ENCODE measurements around the gene GPS1. TPM values are rescaled to one million over a fixed set of nuclear protein-coding genes. Genes with fewer than 3 reads are reported as not detected.

Gene GPS1
- total RNA-seq, 2 donors from 2014 or later = 54.6 to 62.7 TPM

DNA sequence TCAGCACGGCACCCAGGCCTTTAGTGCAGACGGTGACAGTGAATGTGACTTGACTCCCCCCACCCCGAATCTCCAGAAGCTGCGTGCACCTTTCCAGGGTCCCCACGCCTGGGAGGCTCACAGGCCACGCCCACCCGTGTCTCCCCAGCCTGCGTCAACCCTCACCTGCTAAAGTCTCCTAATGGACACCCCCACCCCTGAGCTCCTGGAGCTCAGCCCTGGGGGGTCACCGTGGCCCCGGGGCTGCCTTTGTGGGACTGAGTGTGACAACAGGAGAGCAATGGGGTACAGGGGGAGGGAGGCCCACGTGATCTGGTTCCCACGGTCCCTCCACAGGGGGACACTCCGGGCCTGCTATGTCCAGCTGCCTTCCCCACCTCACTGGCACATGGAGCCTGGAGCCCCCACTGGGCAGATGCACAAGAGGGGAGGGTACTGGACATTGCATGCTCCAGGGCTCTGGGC lies 53.8 kb downstream of the GPS1 start:
- DNase-seq (ENCODE audit: low spot score) = no peak
- intact Hi-C loops (cut with DNase I) = no loop called here

GRCh38 chr17:82105882-82106687 lies 54.4 kb downstream of the GPS1 start:
- intact Hi-C loops (cut with DNase I) = no loop called here

DNA sequence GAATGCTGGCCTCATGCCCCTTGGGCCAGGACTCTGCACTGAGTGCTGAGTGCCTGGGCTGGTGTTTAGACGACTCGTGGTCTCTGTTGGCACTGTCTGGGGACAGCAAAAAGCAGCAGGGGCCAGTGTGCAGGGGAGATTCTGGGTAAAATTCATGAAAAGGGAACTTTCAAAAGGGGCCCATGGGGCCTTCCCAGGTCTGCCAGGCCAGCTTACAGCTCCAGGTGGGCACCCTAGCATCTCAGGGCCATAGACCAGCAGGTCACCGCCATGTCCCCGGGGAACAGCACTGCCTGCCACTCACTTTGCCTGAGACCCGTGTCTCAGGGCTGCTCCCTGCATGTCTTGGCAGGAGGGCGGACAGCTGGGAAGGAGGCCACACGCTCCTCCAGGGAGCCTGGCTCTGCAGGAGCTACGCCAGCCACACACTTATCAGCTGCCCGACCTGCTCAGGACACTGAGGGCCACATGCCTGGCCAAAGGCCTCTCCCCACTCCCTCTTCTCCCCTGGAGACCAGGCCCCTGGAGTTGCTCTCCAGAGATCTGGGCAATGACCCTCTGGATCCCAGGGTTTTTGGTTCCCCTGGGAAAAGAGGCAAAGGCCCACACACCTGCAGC lies 55.1 kb downstream of the GPS1 start:
- intact Hi-C loops (cut with DNase I) = no loop called here
- no peak for DNase-seq (ENCODE audit: low spot score)

More at GRCh38 chr17:82105882-82106687, 54.4 kb downstream of the GPS1 start:
- no peak for DNase-seq (ENCODE audit: low spot score)

Other genes with a start within 250 kb of the GPS1 start
- not detected for gene GCGR, start 247.7 kb upstream of the GPS1 start, total RNA-seq
- gene MCRIP1, start 218.6 kb upstream of the GPS1 start, total RNA-seq = 100 to 1,000 TPM in 1 of 2 donors, 10 to 100 TPM in 1; 97.6 to 101 TPM
- gene PPP1R27, start 216.8 kb upstream of the GPS1 start, total RNA-seq = not detected
- 100 to 1,000 TPM; 339 to 482 TPM for gene P4HB, start 191.4 kb upstream of the GPS1 start, total RNA-seq
- gene ARHGDIA, start 180.6 kb upstream of the GPS1 start, total RNA-seq = 100 to 1,000 TPM; 375 to 421 TPM
- gene ALYREF, start 160.3 kb upstream of the GPS1 start, total RNA-seq = 10 to 100 TPM; 34.3 to 36.3 TPM
- 10 to 100 TPM; 73.3 to 84.8 TPM for gene ANAPC11, start 160.2 kb upstream of the GPS1 start, total RNA-seq
- gene NPB, start 149.7 kb upstream of the GPS1 start, total RNA-seq = under 1 TPM; 0.29 to 0.46 TPM
- gene PCYT2, start 140.5 kb upstream of the GPS1 start, total RNA-seq = 10 to 100 TPM in 1 of 2 donors, 1 to 10 TPM in 1; 8.7 to 14.9 TPM
- gene SIRT7, start 133.7 kb upstream of the GPS1 start, total RNA-seq = 10 to 100 TPM; 11.8 to 13.1 TPM
- gene MAFG, start 124.2 kb upstream of the GPS1 start, total RNA-seq = 10 to 100 TPM; 25.0 to 36.2 TPM
- gene PYCR1, start 114.6 kb upstream of the GPS1 start, total RNA-seq = 10 to 100 TPM in 1 of 2 donors, 1 to 10 TPM in 1; 6.7 to 16.6 TPM
- gene MYADML2, start 104.7 kb upstream of the GPS1 start, total RNA-seq = not detected
- gene NOTUM, start 90.7 kb upstream of the GPS1 start, total RNA-seq = not detected
- gene ASPSCR1, start 74.3 kb upstream of the GPS1 start, total RNA-seq = 10 to 100 TPM; 19.6 to 25.2 TPM
- 10 to 100 TPM; 30.9 to 31.7 TPM for gene CENPX, start 29.0 kb upstream of the GPS1 start, total RNA-seq
- 1 to 10 TPM; 3.8 to 5.7 TPM for gene LRRC45, start 28.6 kb upstream of the GPS1 start, total RNA-seq
- gene RAC3, start 20.2 kb upstream of the GPS1 start, total RNA-seq = 1 to 10 TPM; 1.0 to 1.3 TPM
- 10 to 100 TPM; 44.1 to 52.1 TPM for gene DCXR, start 14.2 kb upstream of the GPS1 start, total RNA-seq
- gene RFNG, start 87 bp upstream of the GPS1 start, total RNA-seq = 10 to 100 TPM; 23.7 to 26.4 TPM
- gene DUS1L, start 13.9 kb downstream of the GPS1 start, total RNA-seq = 10 to 100 TPM; 47.8 to 48.6 TPM
- 10 to 100 TPM; 41.9 to 50.6 TPM for gene FASN, start 46.3 kb downstream of the GPS1 start, total RNA-seq
- gene CCDC57, start 160.9 kb downstream of the GPS1 start, total RNA-seq = 10 to 100 TPM; 20.3 to 28.5 TPM
- 10 to 100 TPM; 53.7 to 65.6 TPM for gene SLC16A3, start 177.1 kb downstream of the GPS1 start, total RNA-seq
- 100 to 1,000 TPM in 1 of 2 donors, 10 to 100 TPM in 1; 93.6 to 103 TPM for gene CSNK1D, start 221.8 kb downstream of the GPS1 start, total RNA-seq

Measured in posterior vena cava (tissue), 2 donors.